ENCODE results near the gene GPRC5B.

DNA sequence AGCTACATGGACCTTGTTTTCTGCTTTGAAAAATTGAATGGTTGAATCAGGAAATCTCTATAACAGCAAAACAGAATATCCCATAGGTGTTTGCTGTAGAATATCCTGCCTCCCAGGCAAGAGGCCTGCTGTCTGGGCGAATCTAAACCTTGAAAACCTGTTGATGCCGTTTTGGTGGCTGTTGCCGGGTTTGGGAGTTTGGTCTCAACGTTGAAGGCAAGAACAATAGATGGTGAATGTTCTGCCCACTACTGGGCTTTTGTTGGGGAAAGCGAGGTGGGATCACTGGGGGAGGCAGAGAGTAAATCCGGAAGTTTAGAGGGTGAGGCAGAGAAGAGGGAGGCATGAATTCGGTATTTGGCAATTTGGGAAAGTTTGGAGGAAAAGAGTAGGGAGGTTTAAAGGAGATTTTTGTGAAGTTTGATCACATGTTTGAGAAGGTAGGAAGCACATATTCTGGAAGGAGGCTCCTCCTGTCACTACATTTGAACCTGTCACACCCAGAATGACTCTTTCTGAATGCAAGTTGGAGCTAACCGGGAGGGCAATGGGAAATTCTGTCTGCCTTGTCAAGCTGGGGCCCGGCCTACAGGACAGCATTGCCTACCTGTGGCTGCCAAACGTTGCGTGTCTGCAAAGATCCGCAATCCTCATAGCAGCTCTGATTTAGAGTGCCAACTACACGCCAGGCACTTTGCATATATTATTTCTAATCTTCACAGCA, 46.5 kb downstream of the GPRC5B start:
- no peak for TF ChIP-seq POLR2A (IDR thresholded peaks at IDR 0.05)
- TF ChIP-seq, protein P1, sequence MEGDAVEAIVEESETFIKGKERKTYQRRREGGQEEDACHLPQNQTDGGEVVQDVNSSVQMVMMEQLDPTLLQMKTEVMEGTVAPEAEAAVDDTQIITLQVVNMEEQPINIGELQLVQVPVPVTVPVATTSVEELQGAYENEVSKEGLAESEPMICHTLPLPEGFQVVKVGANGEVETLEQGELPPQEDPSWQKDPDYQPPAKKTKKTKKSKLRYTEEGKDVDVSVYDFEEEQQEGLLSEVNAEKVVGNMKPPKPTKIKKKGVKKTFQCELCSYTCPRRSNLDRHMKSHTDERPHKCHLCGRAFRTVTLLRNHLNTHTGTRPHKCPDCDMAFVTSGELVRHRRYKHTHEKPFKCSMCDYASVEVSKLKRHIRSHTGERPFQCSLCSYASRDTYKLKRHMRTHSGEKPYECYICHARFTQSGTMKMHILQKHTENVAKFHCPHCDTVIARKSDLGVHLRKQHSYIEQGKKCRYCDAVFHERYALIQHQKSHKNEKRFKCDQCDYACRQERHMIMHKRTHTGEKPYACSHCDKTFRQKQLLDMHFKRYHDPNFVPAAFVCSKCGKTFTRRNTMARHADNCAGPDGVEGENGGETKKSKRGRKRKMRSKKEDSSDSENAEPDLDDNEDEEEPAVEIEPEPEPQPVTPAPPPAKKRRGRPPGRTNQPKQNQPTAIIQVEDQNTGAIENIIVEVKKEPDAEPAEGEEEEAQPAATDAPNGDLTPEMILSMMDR (IDR thresholded peaks at IDR 0.05), result no peak

Measured in upper lobe of left lung (tissue), 4 donors.